Caco-2 (cell line): ENCODE data around the gene HTATIP2. TPM values are rescaled to one million over a fixed set of nuclear protein-coding genes. Genes with fewer than 3 reads are reported as not detected.

Source experiments
- BruUV-seq: library from RNA; stranded (reverse); fragments of 400-500 nt; replicated peaks from 2 replicates; lab custom pipeline; 2021; lab: Mats Ljungman, UMichigan
- CTCF ChIA-PET: fragments of 300-600 bp; sonication (Branson Sonifier 250); formaldehyde crosslinking; loops from one replicate; lab custom pipeline; 2022; ENCODE audit warnings: antibody characterized with exemption; lab: Charles Lee
- POLR2A ChIA-PET: fragments of 300-600 bp; sonication (Branson Sonifier 250); formaldehyde crosslinking; loops from one replicate; lab custom pipeline; 2022; ENCODE audit warnings: antibody characterized with exemption; lab: Charles Lee
- DNase-seq, 2 experiments: peaks; one replicate each; pipeline versions ENCODE4 v3.0.0 to v3.0.0-alpha.2; 2020 to 2022
- H3K27me3 ChIP-seq: replicated peaks from 2 replicates; pipeline ENCODE4 v1.6.0; 2011; ENCODE audit warnings: low read length; ENCODE audit not compliant: control insufficient read depth, insufficient read depth
- H3K36me3 ChIP-seq: 2 replicates; pipeline ENCODE4 v1.5.1; 2011; ENCODE audit warnings: low read length; ENCODE audit not compliant: control insufficient read depth, insufficient read depth
- H3K4me1 ChIP-seq: fragments of 250-450 bp; sonication (Bioruptor Pico); 2 replicates; pipeline ENCODE4 v1.5.1; 2020; ENCODE audit warnings: mild to moderate bottlenecking
- H3K4me3 ChIP-seq: 2 replicates; pipeline ENCODE4 v1.5.1; 2011; ENCODE audit warnings: low read depth, mild to moderate bottlenecking, control low read depth, low read length
- H3K9me3 ChIP-seq: fragments of 250-450 bp; sonication (Bioruptor Pico); 2 replicates; pipeline ENCODE4 v1.5.1; 2020; ENCODE audit warnings: mild to moderate bottlenecking, moderate library complexity
- H3K27ac Mint-ChIP-seq: one replicate; pipeline ENCODE4 v1.8.0; 2022; ENCODE audit warnings: mixed read lengths; ENCODE audit not compliant: unreplicated experiment
- H3K27me3 Mint-ChIP-seq: one replicate; pipeline ENCODE4 v1.8.0; 2022; ENCODE audit warnings: mixed read lengths; ENCODE audit not compliant: insufficient read depth, unreplicated experiment
- H3K36me3 Mint-ChIP-seq: one replicate; pipeline ENCODE4 v1.8.0; 2022; ENCODE audit warnings: mild to moderate bottlenecking, mixed read lengths; ENCODE audit not compliant: insufficient read depth, unreplicated experiment
- H3K4me1 Mint-ChIP-seq: one replicate; pipeline ENCODE4 v1.8.0; 2022; ENCODE audit warnings: low read depth, mixed read lengths; ENCODE audit not compliant: unreplicated experiment
- H3K4me3 Mint-ChIP-seq: one replicate; pipeline ENCODE4 v1.8.0; 2022; ENCODE audit warnings: mild to moderate bottlenecking, moderate library complexity, mixed read lengths; ENCODE audit not compliant: unreplicated experiment
- H3K9me3 Mint-ChIP-seq: one replicate; pipeline ENCODE4 v1.8.0; 2022; ENCODE audit warnings: mixed read lengths; ENCODE audit not compliant: unreplicated experiment
- intact Hi-C: fragments of 100-400 bp; cut with micrococcal nuclease; formaldehyde crosslinking; loops from one replicate; pipeline ENCODE4 v1.10.0; 2022; ENCODE audit not compliant: unreplicated experiment
- total RNA-seq: library from RNA; stranded (reverse); gene quantifications from 2 replicates; pipeline ENCODE4 v1.2.3, GENCODE V29; 2022
- TF ChIP-seq, protein P1 (sequence below), 2 experiments: fragments of 200-600 bp in 1 of 2; IDR thresholded peaks; 1 replicate in 1 of 2; 2 replicates in 1 of 2; pipeline versions ENCODE4 v1.5.1 to v1.8.0; 2011 to 2022; ENCODE audit warnings: antibody characterized with exemption in 1 of 2, control low read depth in 1 of 2, inconsistent platforms in 1 of 2, low read depth in 1 of 2, low read length in 1 of 2, mild to moderate bottlenecking in 1 of 2, moderate library complexity in 1 of 2; ENCODE audit not compliant: insufficient read depth in 1 of 2, severe bottlenecking in 1 of 2, unreplicated experiment in 1 of 2

HTATIP2 gene
- total RNA-seq, 1 experiment from 2014 or later: 87.9 TPM

DNA sequence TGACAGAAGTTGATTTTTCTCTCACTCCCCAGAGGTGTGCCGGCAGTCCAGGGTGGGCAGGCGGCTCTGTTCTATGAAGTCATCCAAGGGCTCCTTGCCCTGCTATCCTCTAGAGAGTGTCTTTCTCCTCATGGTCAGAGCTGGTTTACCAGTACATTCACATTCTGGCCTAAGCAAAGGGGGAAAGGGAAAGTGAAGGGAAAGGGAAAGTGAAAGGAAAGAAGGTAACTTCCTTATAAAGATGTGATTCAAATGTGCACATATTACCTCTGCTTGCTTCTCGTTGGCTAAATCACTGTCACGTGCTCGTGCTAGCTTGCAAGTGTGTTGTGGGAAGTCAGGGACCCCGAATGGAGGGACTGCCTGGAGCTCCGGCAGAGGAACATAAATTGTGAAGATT lies 2.9 kb upstream of the HTATIP2 start:
- CTCF ChIA-PET: no interaction called here
- H3K4me3 ChIP-seq: no peak overlapping the region
- Mint-ChIP-seq H3K9me3 (peaks cover 7% of the 10 kb centered on the region), H3K4me3 (no peak overlapping the region), H3K36me3 (no peaks in the 10 kb centered on the region), H3K27ac (no peak overlapping the region), H3K4me1 (peaks cover 26% of the 10 kb centered on the region), H3K27me3 (no peaks in the 10 kb centered on the region)
- H3K9me3 ChIP-seq: no peaks in the 10 kb centered on the region
- TF ChIP-seq, protein P1, sequence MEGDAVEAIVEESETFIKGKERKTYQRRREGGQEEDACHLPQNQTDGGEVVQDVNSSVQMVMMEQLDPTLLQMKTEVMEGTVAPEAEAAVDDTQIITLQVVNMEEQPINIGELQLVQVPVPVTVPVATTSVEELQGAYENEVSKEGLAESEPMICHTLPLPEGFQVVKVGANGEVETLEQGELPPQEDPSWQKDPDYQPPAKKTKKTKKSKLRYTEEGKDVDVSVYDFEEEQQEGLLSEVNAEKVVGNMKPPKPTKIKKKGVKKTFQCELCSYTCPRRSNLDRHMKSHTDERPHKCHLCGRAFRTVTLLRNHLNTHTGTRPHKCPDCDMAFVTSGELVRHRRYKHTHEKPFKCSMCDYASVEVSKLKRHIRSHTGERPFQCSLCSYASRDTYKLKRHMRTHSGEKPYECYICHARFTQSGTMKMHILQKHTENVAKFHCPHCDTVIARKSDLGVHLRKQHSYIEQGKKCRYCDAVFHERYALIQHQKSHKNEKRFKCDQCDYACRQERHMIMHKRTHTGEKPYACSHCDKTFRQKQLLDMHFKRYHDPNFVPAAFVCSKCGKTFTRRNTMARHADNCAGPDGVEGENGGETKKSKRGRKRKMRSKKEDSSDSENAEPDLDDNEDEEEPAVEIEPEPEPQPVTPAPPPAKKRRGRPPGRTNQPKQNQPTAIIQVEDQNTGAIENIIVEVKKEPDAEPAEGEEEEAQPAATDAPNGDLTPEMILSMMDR (IDR thresholded peaks at IDR 0.05; ENCODE audit: insufficient read depth in 1 of 2, low read depth in 1 of 2, low read length in 1 of 2, severe bottlenecking in 1 of 2, unreplicated experiment in 1 of 2): no peak
- peaks cover 18% of the 10 kb centered on the region for H3K4me1 ChIP-seq
- DNase-seq: no peak
- no peaks in the 10 kb centered on the region for H3K27me3 ChIP-seq
- H3K36me3 ChIP-seq: no peaks in the 10 kb centered on the region; the same call in none of the 2 replicates
- BruUV-seq: no TSS peak
- intact Hi-C loops: no loop called here
- POLR2A ChIA-PET: no interaction called here

DNA sequence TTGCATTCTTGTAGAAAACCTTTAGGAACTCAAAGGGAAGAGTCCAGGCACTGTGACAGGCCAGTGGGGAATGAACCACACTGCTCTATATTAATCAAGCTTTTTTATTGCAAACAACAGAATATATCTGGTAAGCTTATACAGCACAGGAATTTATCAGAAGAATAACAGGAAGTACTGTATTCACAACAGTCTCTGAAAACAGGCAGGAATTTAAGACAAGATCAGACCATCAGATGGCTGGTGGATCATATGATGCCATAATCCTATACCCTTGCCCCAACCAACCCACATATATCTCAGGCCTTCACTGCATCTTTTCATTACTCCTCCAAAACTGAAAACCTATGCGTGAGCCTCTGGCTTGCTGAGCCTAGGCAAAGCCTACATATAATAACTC lies 1.0 kb upstream of the HTATIP2 start:
- H3K4me3 ChIP-seq: no peak overlapping the region
- H3K36me3 Mint-ChIP-seq: no peaks in the 10 kb centered on the region
- H3K4me1 ChIP-seq: peaks cover 11% of the 10 kb centered on the region; the same call in 1 of the 2 replicates
- no peak for DNase-seq
- no peaks in the 10 kb centered on the region for H3K9me3 ChIP-seq
- no peaks in the 10 kb centered on the region for H3K9me3 Mint-ChIP-seq
- H3K27ac Mint-ChIP-seq: peak overlapping the region; percentile 76
- CTCF ChIA-PET: no interaction called here
- H3K4me3 Mint-ChIP-seq: peak overlapping the region; percentile 74
- no peaks in the 10 kb centered on the region for H3K27me3 Mint-ChIP-seq
- intact Hi-C loops: no loop called here
- no peaks in the 10 kb centered on the region; the same call in none of the 2 replicates for H3K36me3 ChIP-seq
- peaks cover 22% of the 10 kb centered on the region for H3K4me1 Mint-ChIP-seq
- H3K27me3 ChIP-seq: no peaks in the 10 kb centered on the region
- TF ChIP-seq, protein P1 (IDR thresholded peaks at IDR 0.05; ENCODE audit: insufficient read depth in 1 of 2, low read depth in 1 of 2, low read length in 1 of 2, severe bottlenecking in 1 of 2, unreplicated experiment in 1 of 2): no peak
- POLR2A ChIA-PET: no interaction called here
- BruUV-seq: no TSS peak

DNA sequence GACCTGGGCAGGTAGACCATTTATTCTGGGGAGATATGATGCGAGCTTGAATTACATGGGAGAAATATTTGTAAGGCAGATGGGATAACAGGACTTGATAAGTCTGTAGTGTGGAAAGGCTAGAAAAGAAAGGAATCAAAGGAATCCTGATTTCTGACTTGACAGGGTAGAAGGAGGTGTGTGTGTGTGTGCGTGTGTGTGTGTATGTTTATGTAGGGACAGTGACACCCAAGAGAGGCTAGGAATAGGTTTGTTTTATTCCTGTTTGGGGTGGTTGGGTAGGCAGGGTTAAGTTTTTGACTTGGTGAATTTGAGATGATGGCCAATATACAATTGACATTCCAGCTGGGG lies 390 bp upstream of the HTATIP2 start:
- H3K4me1 Mint-ChIP-seq: peaks cover 21% of the 10 kb centered on the region
- DNase-seq: no peak
- no peaks in the 10 kb centered on the region for H3K27me3 Mint-ChIP-seq
- POLR2A ChIA-PET: no interaction called here
- H3K9me3 Mint-ChIP-seq: no peaks in the 10 kb centered on the region
- CTCF ChIA-PET: no interaction called here
- H3K36me3 ChIP-seq: no peaks in the 10 kb centered on the region; the same call in none of the 2 replicates
- H3K36me3 Mint-ChIP-seq: no peaks in the 10 kb centered on the region
- intact Hi-C loops: loop anchor here (1.0 kb wide), 1 partner anchor 8 kb away; no protein-coding TSS in a partner anchor
- peak overlapping the region; percentile 62 for H3K4me3 ChIP-seq
- TSS peak; percentile 89 for BruUV-seq
- H3K27me3 ChIP-seq: no peaks in the 10 kb centered on the region
- H3K4me3 Mint-ChIP-seq: peak overlapping the region; percentile 74
- peaks cover 11% of the 10 kb centered on the region; the same call in 1 of the 2 replicates for H3K4me1 ChIP-seq
- TF ChIP-seq, protein P1 (IDR thresholded peaks at IDR 0.05; ENCODE audit: insufficient read depth in 1 of 2, low read depth in 1 of 2, low read length in 1 of 2, severe bottlenecking in 1 of 2, unreplicated experiment in 1 of 2): no peak
- no peaks in the 10 kb centered on the region for H3K9me3 ChIP-seq
- peak overlapping the region; percentile 76 for H3K27ac Mint-ChIP-seq
